K562 (cell line): ENCODE results near the gene SLC2A6. TPM values are rescaled to one million over a fixed set of nuclear protein-coding genes. Genes with fewer than 3 reads are reported as not detected.

ENCODE experiments used
- CBFA2T3 ChIP-seq: fragments of 450-650 bp; IDR thresholded peaks from 2 replicates; pipeline ENCODE4 v1.6.1; 2017
- EP300 ChIP-seq: IDR thresholded peaks from 2 replicates; pipeline ENCODE4 v1.6.1; 2012; ENCODE audit warnings: low read length, improper control_type of control experiment
- ETV1 ChIP-seq: fragments of 450-650 bp; conservative IDR thresholded peaks from 2 replicates; pipeline ENCODE4 v1.6.1; 2016; ENCODE audit warnings: missing genetic modification characterization, control low read depth, low read depth, missing compliant biosample characterization
- GATA2 ChIP-seq: sonication (generic); formaldehyde crosslinking; IDR thresholded peaks from 2 replicates; pipeline ENCODE4 v1.4.0; 2020; ENCODE audit warnings: mild to moderate bottlenecking, missing genetic modification reagents
- MYNN ChIP-seq, 2 experiments: sonication (generic); formaldehyde crosslinking in 1 of 2; IDR thresholded peaks; 2 replicates each; pipeline versions ENCODE4 v1.5.0 to v1.6.1; 2016 to 2020; ENCODE audit warnings: antibody characterized with exemption in 1 of 2, missing genetic modification reagents in 1 of 2
- NCOR1 ChIP-seq: fragments of 450-650 bp; IDR thresholded peaks from 2 replicates; pipeline ENCODE4 v1.6.1; 2016; ENCODE audit warnings: mild to moderate bottlenecking, moderate library complexity
- NFE2 ChIP-seq: IDR thresholded peaks from 2 replicates; pipeline ENCODE4 v1.6.1; 2014; ENCODE audit warnings: antibody characterized with exemption, low read depth
- NFE2L1 ChIP-seq: fragments of 450-650 bp; IDR thresholded peaks from 2 replicates; pipeline ENCODE4 v1.6.1; 2016; ENCODE audit warnings: missing genetic modification characterization, low read depth, mild to moderate bottlenecking, missing compliant biosample characterization, moderate library complexity, borderline replicate concordance
- PCBP1 ChIP-seq: fragments of 200-400 bp; formaldehyde crosslinking; IDR thresholded peaks from 2 replicates; pipeline ENCODE4 v1.6.1; 2018; ENCODE audit warnings: mild to moderate bottlenecking, low read depth, low read length; ENCODE audit not compliant: poor library complexity, severe bottlenecking
- POLR2AphosphoS2 ChIP-seq: IDR thresholded peaks from 2 replicates; pipeline ENCODE4 v1.6.1; 2012; ENCODE audit warnings: low read length, improper control_type of control experiment
- RBM14 ChIP-seq: fragments of 200-400 bp; formaldehyde crosslinking; IDR thresholded peaks from 2 replicates; pipeline ENCODE4 v1.6.1; 2018; ENCODE audit warnings: low read depth, mild to moderate bottlenecking, low read length, moderate library complexity, borderline replicate concordance; ENCODE audit not compliant: insufficient read depth
- SMAD4 ChIP-seq: fragments of 250-450 bp; sonication (Bioruptor Pico); conservative IDR thresholded peaks from 2 replicates; pipeline ENCODE4 v1.8.0; 2021; ENCODE audit warnings: inconsistent platforms, mild to moderate bottlenecking, moderate library complexity
- TAL1 ChIP-seq: fragments of 450-650 bp; IDR thresholded peaks from 2 replicates; pipeline ENCODE4 v1.6.1; 2016; ENCODE audit warnings: mild to moderate bottlenecking
- TCF7 ChIP-seq: sonication (generic); IDR thresholded peaks from 2 replicates; pipeline ENCODE4 v1.6.1; 2016; ENCODE audit warnings: antibody characterized with exemption, borderline replicate concordance
- U2AF2 ChIP-seq: fragments of 200-400 bp; formaldehyde crosslinking; optimal IDR thresholded peaks from 2 replicates; pipeline ENCODE3; 2017; ENCODE audit warnings: low read depth, mild to moderate bottlenecking, low read length
- ZFP30 ChIP-seq: fragments of 250-450 bp; sonication (Bioruptor Pico); IDR thresholded peaks from 2 replicates; pipeline ENCODE4 v1.8.0; 2022; ENCODE audit warnings: moderate library complexity, mild to moderate bottlenecking, inconsistent platforms, borderline replicate concordance
- ZNF175 ChIP-seq: fragments of 200-800 bp; sonication (Bioruptor generic); IDR thresholded peaks from 2 replicates; pipeline ENCODE4 v1.6.1; 2016; ENCODE audit warnings: low read depth, mild to moderate bottlenecking, missing genetic modification characterization, missing compliant biosample characterization
- ZNF408 ChIP-seq: fragments of 250-450 bp; sonication (Bioruptor Pico); IDR thresholded peaks from 2 replicates; pipeline ENCODE4 v1.4.0; 2020; ENCODE audit warnings: low read depth, mild to moderate bottlenecking, moderate library complexity
- ZNF507 ChIP-seq: conservative IDR thresholded peaks from 2 replicates; pipeline ENCODE4 v1.6.1; 2017; ENCODE audit warnings: missing genetic modification characterization, missing compliant biosample characterization
- polyA plus RNA-seq, 8 experiments: library from polyadenylated mRNA; depleted of rRNA in 4 of 8; stranded (reverse) in 5 of 8; unstranded in 3 of 8; fragments of >200 nt; fragmentation: Nextera tagmentation in 2 of 8; fragmentation: Illumina TruSeq in 1 of 8; extraction: Ambion mirVana in 2 of 8; extraction: Trizol in 1 of 8; gene quantifications; 2 replicates each; pipeline versions ENCODE4 v1.2.1 to v1.2.3, GENCODE V29; 2011 to 2014; ENCODE audit warnings: inconsistent platforms in 1 of 8, missing spikeins in 1 of 8
- total RNA-seq, 7 experiments: library from RNA; depleted of rRNA in 6 of 7; stranded (reverse); fragments of >200 nt in 6 of 7; fragmentation: Illumina TruSeq in 2 of 7; extraction: Trizol in 2 of 7; gene quantifications; 2 replicates each; pipeline versions ENCODE4 v1.2.1 to v1.2.3, GENCODE V29; 2011 to 2021; ENCODE audit warnings: low replicate concordance in 1 of 7
- TF ChIP-seq, protein P1 (sequence below), 2 experiments: IDR thresholded peaks; 2 replicates each; pipeline ENCODE4 v1.6.1; 2011; ENCODE audit warnings: borderline replicate concordance in 1 of 2, control low read depth in 1 of 2, low read depth in 1 of 2, low read length in 1 of 2, mild to moderate bottlenecking in 1 of 2, mixed read lengths in 1 of 2, moderate library complexity in 1 of 2; ENCODE audit not compliant: insufficient read depth in 1 of 2, insufficient read length in 1 of 2, poor library complexity in 1 of 2, severe bottlenecking in 1 of 2; ENCODE audit errors: extremely low read depth in 1 of 2
- TF ChIP-seq, protein P2 (sequence below), 2 experiments: fragments of 450-650 bp in 1 of 2; sonication (generic) in 1 of 2; formaldehyde crosslinking; conservative IDR thresholded peaks; 2 replicates each; pipeline versions ENCODE4 v1.4.0 to v1.8.1; 2020 to 2022; ENCODE audit warnings: mild to moderate bottlenecking in 1 of 2, missing genetic modification reagents in 1 of 2
- TF ChIP-seq, protein P3 (sequence below): sonication (generic); formaldehyde crosslinking; IDR thresholded peaks from 2 replicates; pipeline ENCODE4 v1.8.1; 2022; ENCODE audit warnings: missing genetic modification reagents
- TF ChIP-seq, protein P4 (sequence below), 2 experiments: fragments of 450-650 bp in 1 of 2; sonication (generic) in 1 of 2; formaldehyde crosslinking in 1 of 2; IDR thresholded peaks in 1 of 2; conservative IDR thresholded peaks in 1 of 2; 2 replicates each; pipeline versions ENCODE4 v1.6.1 to v1.8.1; 2016 to 2023; ENCODE audit warnings: mild to moderate bottlenecking in 2 of 2, moderate library complexity in 2 of 2, inconsistent platforms in 1 of 2, missing genetic modification reagents in 1 of 2

SLC2A6 gene
- total and polyA plus RNA-seq, 9 of the 15 experiments (the other 6 are each of a cell fraction or from before 2014, with no cell fraction given) = 0.04 to 0.38 (median 0.09) TPM; not detected in 3

DNA sequence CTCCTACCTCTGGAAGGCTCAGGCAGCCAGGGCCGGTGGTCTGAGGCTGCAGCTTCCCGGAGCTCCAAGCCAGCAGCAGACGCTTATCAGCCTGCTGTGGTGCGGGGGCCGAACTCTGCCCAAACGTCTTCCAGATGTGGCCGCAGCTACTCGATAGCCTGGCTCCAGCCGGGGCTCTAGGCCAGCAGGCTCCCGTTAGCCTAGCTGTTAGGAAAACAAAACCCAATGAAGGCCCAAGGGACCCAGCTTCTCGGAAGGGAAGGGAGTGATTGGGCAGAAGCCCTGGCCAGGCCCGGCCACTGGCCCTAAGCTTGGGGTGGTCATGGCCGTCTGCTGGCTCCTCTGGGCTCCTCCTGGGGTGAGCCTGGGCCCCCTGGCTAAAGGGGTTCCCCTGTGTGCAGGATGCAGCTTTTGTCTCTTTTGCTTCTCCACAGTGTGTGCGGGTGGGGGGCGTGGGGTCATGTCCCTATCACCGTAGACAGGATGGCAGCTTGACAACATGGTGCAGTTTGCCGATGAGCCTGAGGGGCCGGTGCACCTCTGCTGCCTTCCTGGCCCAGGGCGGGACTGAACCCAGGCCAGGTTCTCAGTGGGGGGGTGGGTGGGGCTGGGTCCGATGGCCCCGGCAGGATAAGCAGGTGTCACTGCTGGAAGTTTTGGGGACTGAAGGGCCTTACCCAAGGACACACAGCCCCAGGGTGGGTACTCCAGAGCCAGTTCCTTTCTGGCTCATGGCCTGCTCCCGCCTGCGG lies 27.2 kb upstream of the SLC2A6 start (continued):
- TF ChIP-seq, protein P1, sequence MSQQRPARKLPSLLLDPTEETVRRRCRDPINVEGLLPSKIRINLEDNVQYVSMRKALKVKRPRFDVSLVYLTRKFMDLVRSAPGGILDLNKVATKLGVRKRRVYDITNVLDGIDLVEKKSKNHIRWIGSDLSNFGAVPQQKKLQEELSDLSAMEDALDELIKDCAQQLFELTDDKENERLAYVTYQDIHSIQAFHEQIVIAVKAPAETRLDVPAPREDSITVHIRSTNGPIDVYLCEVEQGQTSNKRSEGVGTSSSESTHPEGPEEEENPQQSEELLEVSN (IDR thresholded peaks at IDR 0.05; ENCODE audit: borderline replicate concordance in 1 of 2, extremely low read depth in 1 of 2, insufficient read depth in 1 of 2, insufficient read length in 1 of 2, low read depth in 1 of 2, low read length in 1 of 2, poor library complexity in 1 of 2, severe bottlenecking in 1 of 2) = peak in 1 of 2 experiments; percentile 59
- TF ChIP-seq EP300 (peak; percentile 45; the same call in 1 of the 2 replicates), MYNN (IDR thresholded peaks at IDR 0.05) (0 out of 2 replicates have a peak, but pooled peaks have one; percentile 57), MYNN (CRISPR knock-in tag; IDR thresholded peaks at IDR 0.05) (no peak), ZNF507 (tag) (no peak), NFE2 (no peak), U2AF2 (no peak), NFE2L1 (tag) (no peak), POLR2AphosphoS2 (no peak), ZNF175 (CRISPR knock-in tag) (0 out of 2 replicates have a peak, but pooled peaks have one; percentile 29), ETV1 (no peak), ZFP30 (no peak), NCOR1 (peak; percentile 77), ZNF408 (CRISPR knock-in tag) (no peak), GATA2 (peak; percentile 90), SMAD4 (CRISPR knock-in tag) (peak; percentile 81), RBM14 (no peak), PCBP1 (peak; percentile 53), CBFA2T3 (peak; percentile 89), TAL1 (peak; percentile 71), TCF7 (0 out of 2 replicates have a peak, but pooled peaks have one; percentile 47)
- TF ChIP-seq, protein P2, sequence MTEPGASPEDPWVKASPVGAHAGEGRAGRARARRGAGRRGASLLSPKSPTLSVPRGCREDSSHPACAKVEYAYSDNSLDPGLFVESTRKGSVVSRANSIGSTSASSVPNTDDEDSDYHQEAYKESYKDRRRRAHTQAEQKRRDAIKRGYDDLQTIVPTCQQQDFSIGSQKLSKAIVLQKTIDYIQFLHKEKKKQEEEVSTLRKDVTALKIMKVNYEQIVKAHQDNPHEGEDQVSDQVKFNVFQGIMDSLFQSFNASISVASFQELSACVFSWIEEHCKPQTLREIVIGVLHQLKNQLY (CRISPR knock-in tag; conservative IDR thresholded peaks at IDR 0.05) = no peak
- TF ChIP-seq, protein P3, sequence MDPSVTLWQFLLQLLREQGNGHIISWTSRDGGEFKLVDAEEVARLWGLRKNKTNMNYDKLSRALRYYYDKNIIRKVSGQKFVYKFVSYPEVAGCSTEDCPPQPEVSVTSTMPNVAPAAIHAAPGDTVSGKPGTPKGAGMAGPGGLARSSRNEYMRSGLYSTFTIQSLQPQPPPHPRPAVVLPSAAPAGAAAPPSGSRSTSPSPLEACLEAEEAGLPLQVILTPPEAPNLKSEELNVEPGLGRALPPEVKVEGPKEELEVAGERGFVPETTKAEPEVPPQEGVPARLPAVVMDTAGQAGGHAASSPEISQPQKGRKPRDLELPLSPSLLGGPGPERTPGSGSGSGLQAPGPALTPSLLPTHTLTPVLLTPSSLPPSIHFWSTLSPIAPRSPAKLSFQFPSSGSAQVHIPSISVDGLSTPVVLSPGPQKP (CRISPR knock-in tag) = no peak
- TF ChIP-seq, protein P4, sequence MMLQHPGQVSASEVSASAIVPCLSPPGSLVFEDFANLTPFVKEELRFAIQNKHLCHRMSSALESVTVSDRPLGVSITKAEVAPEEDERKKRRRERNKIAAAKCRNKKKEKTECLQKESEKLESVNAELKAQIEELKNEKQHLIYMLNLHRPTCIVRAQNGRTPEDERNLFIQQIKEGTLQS (IDR thresholded peaks at IDR 0.05) = no peak
- TF ChIP-seq, protein P4 (CRISPR knock-in tag; conservative IDR thresholded peaks at IDR 0.05) = no peak
